ENCODE data around the gene CC2D1A.

GRCh38 chr19:13870873-13871272 lies 35.1 kb upstream of the CC2D1A start:
- TF ChIP-seq POLR2AphosphoS5 (IDR thresholded peaks at IDR 0.05): no peak
- TF ChIP-seq POLR2A (IDR thresholded peaks at IDR 0.05): no peak

All from prostate gland (tissue), 1 donor.